Measurements from ENCODE around the gene TMEM182.

DNA sequence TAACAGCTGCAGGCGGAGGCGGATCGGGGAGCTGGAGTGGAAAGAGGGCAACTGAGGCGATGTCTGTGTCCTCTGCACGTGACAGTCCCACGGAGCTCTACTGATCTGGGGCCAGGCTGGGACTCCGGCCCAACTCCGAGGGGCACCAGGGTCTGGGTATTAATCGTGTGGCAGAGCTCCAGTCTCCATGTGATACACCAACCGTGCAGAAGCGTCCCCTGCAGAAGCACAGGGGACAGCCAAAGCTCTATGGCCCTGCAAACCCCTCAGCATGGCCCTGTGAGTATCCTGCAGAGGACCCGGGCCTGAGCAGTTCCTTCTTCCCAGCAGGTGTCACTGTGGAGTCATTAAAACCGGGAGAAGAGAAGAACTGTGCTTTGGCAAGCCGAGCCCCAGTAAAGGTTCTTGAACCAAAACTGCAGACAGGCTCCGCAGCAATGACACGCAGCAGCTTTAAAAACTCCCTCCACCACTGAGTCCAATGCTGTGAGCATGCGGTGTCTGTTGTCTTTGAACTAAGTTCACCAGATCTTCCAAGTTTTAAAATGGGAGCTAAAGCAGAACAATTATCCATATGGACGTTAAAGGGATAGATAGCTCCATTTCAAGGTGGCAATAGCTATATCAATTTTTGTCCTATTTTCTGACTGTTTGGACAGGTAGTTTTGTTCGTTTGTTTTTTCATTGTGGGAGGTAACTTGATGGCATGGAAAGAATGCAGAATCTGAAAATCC lies 79.4 kb downstream of the TMEM182 start:
- TF ChIP-seq, protein P1, sequence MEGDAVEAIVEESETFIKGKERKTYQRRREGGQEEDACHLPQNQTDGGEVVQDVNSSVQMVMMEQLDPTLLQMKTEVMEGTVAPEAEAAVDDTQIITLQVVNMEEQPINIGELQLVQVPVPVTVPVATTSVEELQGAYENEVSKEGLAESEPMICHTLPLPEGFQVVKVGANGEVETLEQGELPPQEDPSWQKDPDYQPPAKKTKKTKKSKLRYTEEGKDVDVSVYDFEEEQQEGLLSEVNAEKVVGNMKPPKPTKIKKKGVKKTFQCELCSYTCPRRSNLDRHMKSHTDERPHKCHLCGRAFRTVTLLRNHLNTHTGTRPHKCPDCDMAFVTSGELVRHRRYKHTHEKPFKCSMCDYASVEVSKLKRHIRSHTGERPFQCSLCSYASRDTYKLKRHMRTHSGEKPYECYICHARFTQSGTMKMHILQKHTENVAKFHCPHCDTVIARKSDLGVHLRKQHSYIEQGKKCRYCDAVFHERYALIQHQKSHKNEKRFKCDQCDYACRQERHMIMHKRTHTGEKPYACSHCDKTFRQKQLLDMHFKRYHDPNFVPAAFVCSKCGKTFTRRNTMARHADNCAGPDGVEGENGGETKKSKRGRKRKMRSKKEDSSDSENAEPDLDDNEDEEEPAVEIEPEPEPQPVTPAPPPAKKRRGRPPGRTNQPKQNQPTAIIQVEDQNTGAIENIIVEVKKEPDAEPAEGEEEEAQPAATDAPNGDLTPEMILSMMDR (IDR thresholded peaks at IDR 0.05): peak; percentile 69
- TF ChIP-seq EZH2 (IDR thresholded peaks at IDR 0.05): no peak

Measured in neural progenitor cell (in vitro differentiated cells).